Upper lobe of right lung (tissue), 1 donor: ENCODE measurements around the gene PDLIM7. TPM values are rescaled to one million over a fixed set of nuclear protein-coding genes. Genes with fewer than 3 reads are reported as not detected.

ENCODE experiments used
- ATAC-seq: fragments of 200-7000 bp; cut with Tn5 transposase; one replicate; pipeline ENCODE4 v1.9.1; 2020; ENCODE audit warnings: mild to moderate bottlenecking, moderate library complexity
- DNase-seq: peaks from one replicate; pipeline ENCODE4 v3.0.0-alpha.2; 2020
- H3K27ac ChIP-seq: fragments of 200-600 bp; one replicate; pipeline ENCODE4 v1.8.0; 2022
- H3K27me3 ChIP-seq: fragments of 200-600 bp; one replicate; pipeline ENCODE4 v1.8.0; 2022; ENCODE audit warnings: mild to moderate bottlenecking
- H3K36me3 ChIP-seq: fragments of 200-600 bp; one replicate; pipeline ENCODE4 v1.8.0; 2022
- H3K4me1 ChIP-seq: fragments of 200-600 bp; one replicate; pipeline ENCODE4 v1.8.0; 2022
- H3K4me3 ChIP-seq: fragments of 200-600 bp; one replicate; pipeline ENCODE4 v1.8.0; 2022; ENCODE audit warnings: mild to moderate bottlenecking
- H3K9me3 ChIP-seq: fragments of 200-600 bp; one replicate; pipeline ENCODE4 v1.8.0; 2022
- intact Hi-C: fragments of 100-400 bp; cut with DNase I; formaldehyde crosslinking; loops from one replicate; pipeline ENCODE4 v1.11.0; 2022
- total RNA-seq: library from RNA; stranded (reverse); fragmentation: NEBNext Ultra II Directional; extraction: Animal tissue kit (Norgen Biotek cat#: 25700); gene quantifications from one replicate; pipeline ENCODE4 v1.2.1, GENCODE V29; 2021
- TF ChIP-seq, protein P1 (sequence below): fragments of 200-600 bp; IDR thresholded peaks from one replicate; pipeline ENCODE4 v1.8.0; 2022; ENCODE audit warnings: antibody characterized with exemption
- donor health status: DM: no; HTN: yes; CAD: no; lungs with severe emphysema.

Gene PDLIM7
- total RNA-seq, 1 donor from 2014 or later, result 59.1 TPM

DNA sequence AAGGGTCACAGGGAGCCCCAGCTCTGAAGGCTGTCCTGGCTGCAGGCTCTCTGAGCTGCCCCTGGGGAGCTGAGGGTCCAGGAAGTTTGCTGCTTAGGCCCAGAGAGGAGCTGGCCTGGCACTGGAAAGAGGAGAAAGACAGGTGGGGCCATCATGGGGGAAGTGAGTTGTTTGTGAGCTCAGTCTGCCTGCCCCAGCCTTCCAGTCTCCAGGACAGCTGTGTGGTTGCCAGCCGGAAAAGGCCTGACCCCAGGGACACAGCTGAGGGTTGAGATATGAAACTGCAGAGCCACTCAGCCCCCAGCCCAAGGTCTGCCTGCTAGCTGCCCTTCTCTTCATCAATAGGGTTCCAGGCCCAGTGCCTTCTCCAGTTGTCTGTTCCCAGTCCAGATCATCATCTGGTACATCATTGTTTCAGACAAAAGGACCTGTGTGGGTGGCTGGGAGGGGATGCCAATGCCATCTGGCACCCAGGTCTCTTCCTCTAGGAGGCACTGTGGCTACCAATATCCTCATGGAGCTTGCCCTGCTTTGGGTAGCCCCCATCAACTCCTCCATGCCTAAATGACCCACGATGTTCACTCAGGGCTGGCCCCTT is 23.6 kb upstream of the PDLIM7 start:
- intact Hi-C loops, result no loop called here
- Histone ChIP-seq H3K27ac (no peak overlapping the region), H3K9me3 (no peaks in the 10 kb centered on the region), H3K36me3 (peaks cover 63% of the 10 kb centered on the region), H3K4me3 (no peak overlapping the region), H3K27me3 (no peaks in the 10 kb centered on the region), H3K4me1 (no peaks in the 10 kb centered on the region)
- TF ChIP-seq, protein P1, sequence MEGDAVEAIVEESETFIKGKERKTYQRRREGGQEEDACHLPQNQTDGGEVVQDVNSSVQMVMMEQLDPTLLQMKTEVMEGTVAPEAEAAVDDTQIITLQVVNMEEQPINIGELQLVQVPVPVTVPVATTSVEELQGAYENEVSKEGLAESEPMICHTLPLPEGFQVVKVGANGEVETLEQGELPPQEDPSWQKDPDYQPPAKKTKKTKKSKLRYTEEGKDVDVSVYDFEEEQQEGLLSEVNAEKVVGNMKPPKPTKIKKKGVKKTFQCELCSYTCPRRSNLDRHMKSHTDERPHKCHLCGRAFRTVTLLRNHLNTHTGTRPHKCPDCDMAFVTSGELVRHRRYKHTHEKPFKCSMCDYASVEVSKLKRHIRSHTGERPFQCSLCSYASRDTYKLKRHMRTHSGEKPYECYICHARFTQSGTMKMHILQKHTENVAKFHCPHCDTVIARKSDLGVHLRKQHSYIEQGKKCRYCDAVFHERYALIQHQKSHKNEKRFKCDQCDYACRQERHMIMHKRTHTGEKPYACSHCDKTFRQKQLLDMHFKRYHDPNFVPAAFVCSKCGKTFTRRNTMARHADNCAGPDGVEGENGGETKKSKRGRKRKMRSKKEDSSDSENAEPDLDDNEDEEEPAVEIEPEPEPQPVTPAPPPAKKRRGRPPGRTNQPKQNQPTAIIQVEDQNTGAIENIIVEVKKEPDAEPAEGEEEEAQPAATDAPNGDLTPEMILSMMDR, result no peak
- DNase-seq (peak; percentile 48), ATAC-seq (no peak)

DNA sequence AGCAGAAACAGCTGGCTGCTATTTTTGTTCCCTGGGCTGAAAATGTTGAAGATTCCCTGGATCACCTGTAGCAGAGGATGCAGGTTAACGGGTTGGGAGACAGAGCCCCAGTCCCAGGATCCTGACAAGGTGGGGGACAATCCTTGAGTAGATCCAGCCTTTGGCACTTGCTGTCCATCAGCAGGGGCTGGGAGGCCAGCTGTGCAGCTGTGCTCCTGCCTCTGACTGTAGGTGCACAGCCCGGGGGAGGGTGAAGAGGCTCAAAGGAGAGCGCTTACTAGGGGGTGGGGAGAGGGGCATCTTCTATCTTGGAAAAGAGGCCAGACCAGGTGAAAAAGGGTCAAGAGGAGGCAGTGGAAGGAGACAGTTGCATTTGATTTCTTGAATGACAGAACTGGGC is 22.9 kb upstream of the PDLIM7 start:
- H3K4me3 ChIP-seq, result no peak overlapping the region
- TF ChIP-seq, protein P1, result no peak
- H3K36me3 ChIP-seq, result peaks cover 60% of the 10 kb centered on the region
- no peak for ATAC-seq
- no peaks in the 10 kb centered on the region for H3K27me3 ChIP-seq
- no peak overlapping the region for H3K27ac ChIP-seq
- H3K4me1 ChIP-seq, result peaks cover 7% of the 10 kb centered on the region
- intact Hi-C loops, result no loop called here
- peak; percentile 50 for DNase-seq
- no peaks in the 10 kb centered on the region for H3K9me3 ChIP-seq

DNA sequence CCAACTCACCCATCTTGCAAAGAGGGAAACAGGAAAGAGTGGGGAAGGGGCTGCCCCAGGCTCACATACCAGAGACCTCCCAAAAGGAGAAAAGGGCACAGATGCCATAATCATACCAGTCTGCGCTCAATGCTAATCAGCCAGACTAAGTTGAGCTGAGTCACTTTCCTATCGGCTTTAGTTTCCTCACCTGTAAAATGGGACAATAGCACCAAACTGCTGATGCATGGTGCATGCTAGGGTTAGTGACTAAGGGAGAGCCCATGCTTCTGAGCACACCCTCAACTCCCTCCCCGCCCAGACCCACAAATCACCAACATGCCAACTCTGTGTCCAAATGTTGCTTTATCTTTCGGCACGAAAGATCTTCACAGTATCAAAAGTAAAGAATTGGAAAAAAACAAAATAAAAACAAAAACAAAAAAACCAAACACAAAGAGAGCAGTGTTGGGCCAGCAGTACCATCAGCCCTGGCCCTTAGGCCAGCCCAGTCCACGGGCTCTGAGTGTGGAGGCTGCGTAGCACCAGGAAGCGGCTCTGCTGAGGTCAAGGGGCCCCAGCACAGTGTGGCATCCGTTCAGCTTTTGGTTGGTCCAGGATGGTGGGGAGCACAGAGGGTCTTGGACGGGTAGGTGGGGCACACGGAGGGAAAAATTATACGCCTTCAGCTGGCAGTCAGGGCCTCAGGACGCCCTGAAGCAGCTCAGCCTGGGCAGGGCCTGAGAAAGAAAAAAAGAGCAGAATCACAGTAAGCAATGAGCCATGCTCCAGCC is 22.2 kb upstream of the PDLIM7 start:
- Histone ChIP-seq H3K9me3 (no peaks in the 10 kb centered on the region), H3K4me3 (no peak overlapping the region), H3K36me3 (peaks cover 60% of the 10 kb centered on the region), H3K27me3 (no peaks in the 10 kb centered on the region), H3K27ac (no peak overlapping the region), H3K4me1 (peaks cover 8% of the 10 kb centered on the region)
- DNase-seq (peak; percentile 59), ATAC-seq (no peak)
- intact Hi-C loops, result no loop called here
- TF ChIP-seq, protein P1, result no peak

DNA sequence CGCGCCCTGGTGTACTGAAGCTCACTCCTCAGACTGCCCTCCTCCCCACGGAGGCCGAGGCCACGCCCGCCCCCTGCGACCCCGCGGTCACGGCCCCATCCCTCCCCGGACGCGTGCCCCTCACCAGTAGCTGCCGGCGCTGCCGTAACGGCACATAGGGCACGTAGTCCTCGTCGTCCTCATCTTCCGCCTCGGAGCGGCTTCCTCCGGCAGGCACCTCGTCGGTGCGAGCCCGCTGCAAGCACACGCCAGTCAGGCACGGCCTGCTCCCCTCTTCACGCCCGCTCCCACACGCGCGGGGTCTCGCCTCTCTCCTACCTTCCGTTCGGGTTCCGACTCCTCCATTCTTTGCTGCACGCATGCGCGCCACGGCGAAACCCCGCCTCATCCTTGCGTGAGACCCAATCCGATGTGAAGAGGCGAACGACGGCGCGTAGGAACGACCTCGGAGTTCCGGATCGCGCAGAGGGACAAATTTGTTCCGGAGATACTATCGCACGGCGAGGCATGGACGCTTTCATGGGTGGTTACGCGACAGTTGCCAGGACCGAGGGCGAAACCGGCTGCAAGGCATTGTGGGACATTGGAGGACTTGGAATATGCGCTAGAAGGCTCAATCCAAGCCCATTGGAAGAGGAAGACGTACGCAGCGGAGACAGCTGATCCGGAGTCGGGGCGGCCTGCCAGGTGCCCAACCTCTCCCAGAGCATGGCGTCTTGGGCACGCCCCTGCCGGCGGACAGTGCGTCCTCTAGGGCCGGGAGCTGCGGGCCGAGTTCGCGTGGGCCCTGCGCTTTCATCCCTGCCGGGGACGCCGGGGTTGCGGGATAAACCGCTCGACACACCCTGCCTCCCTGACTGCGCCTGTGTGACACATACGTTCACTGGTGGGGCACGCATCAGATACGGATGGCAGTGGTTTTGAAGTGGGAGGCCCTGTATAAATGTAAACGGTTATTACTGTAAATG is 19.5 kb upstream of the PDLIM7 start, which contains the start of gene DDX41:
Gene DDX41, minus strand, starts transcription at position 361 of the 968 bp plus-strand sequence. Its CDS starts 16 bp downstream, at position 345.
- TF ChIP-seq, protein P1, result no peak
- peaks cover 67% of the 10 kb centered on the region for H3K36me3 ChIP-seq
- ATAC-seq (peak; percentile 94), DNase-seq (peak; percentile 97)
- H3K9me3 ChIP-seq, result no peaks in the 10 kb centered on the region
- H3K4me1 ChIP-seq, result peaks cover 8% of the 10 kb centered on the region
- peak within 1 kb of the TSS; percentile 95 for H3K4me3 ChIP-seq
- intact Hi-C loops, result no loop called here
- peak within 1 kb of the TSS; percentile 85 for H3K27ac ChIP-seq
- no peaks in the 10 kb centered on the region for H3K27me3 ChIP-seq

DNA sequence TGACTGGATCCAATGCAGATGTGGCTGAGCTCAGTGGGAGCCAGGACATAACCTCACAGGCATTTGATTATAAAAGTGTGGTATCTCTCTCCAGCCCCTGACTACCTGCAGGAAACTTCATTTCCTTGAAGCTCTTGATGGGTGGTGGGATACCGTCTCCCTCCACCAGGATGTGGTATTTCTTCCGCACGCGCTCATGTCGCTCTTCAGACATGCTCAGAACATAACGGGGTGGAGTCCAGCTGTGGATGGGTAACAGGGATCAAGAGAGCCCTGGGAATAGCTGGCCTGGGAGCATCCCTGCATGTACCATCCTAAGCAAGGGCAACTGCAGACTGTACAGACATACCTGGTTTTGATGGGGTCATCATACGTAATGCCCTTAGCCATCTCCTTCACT is 18.2 kb upstream of the PDLIM7 start:
- intact Hi-C loops, result no loop called here
- Histone ChIP-seq H3K4me1 (peaks cover 8% of the 10 kb centered on the region), H3K9me3 (no peaks in the 10 kb centered on the region), H3K4me3 (peak overlapping the region; percentile 95), H3K27ac (no peak overlapping the region), H3K27me3 (no peaks in the 10 kb centered on the region), H3K36me3 (peaks cover 67% of the 10 kb centered on the region)
- no peak for DNase-seq
- TF ChIP-seq, protein P1, result no peak
- no peak for ATAC-seq
